ENCODE data around the gene ATP5MC3.

DNA sequence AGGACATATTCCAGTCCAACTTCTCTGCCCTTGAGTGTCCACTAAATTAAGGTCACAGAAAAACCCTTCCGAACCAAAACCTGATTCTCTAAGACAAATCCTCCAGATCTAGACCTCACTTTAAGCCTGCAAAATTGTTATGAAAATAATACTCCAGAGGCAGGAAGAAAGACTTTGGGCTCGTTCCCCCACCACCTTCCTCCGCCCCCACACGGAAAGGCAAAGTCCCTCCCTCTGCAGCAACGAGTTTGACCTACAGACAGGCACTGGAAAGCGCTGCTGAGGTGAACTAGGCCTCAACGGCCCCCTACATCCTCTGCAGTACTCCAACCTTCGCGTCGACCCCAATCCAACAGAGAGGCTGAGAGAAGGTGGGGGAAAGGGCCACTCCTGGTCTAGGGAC, 808 bp downstream of the ATP5MC3 start:
- no peak for TF ChIP-seq CTCF (conservative IDR thresholded peaks at IDR 0.05; ENCODE audit: low read depth, low read length)
- no peak for TF ChIP-seq EZH2 (IDR thresholded peaks at IDR 0.05; ENCODE audit: low read length, unreplicated experiment)

Data from PC-3 (cell line).